Measurements from ENCODE around the gene USP11. TPM values are rescaled to one million over a fixed set of nuclear protein-coding genes. Genes with fewer than 3 reads are reported as not detected.

The USP11 gene
- total and polyA plus RNA-seq, 2 donors: 26.7 to 40.9 TPM

Other genes with a start within 250 kb of the USP11 start
- gene RGN, start 154.6 kb upstream of the USP11 start, total RNA-seq: 0.28 TPM
- gene RGN, start 154.6 kb upstream of the USP11 start, polyA plus RNA-seq: 2.3 TPM
- 109 TPM for gene NDUFB11, start 88.3 kb upstream of the USP11 start, total RNA-seq
- gene NDUFB11, start 88.3 kb upstream of the USP11 start, polyA plus RNA-seq: 59.2 TPM
- 31.2 TPM for gene RBM10, start 87.8 kb upstream of the USP11 start, total RNA-seq
- gene RBM10, start 87.8 kb upstream of the USP11 start, polyA plus RNA-seq: 31.9 TPM
- 99.8 TPM for gene UBA1, start 39.2 kb upstream of the USP11 start, total RNA-seq
- 80.4 TPM for gene UBA1, start 39.2 kb upstream of the USP11 start, polyA plus RNA-seq
- gene CDK16, start 14.3 kb upstream of the USP11 start, total RNA-seq: 28.8 TPM
- 41.9 TPM for gene CDK16, start 14.3 kb upstream of the USP11 start, polyA plus RNA-seq
- gene ZNF157, start 137.6 kb downstream of the USP11 start, total RNA-seq: 0.57 TPM
- 0.30 TPM for gene ZNF157, start 137.6 kb downstream of the USP11 start, polyA plus RNA-seq

Data from thymus (tissue), 2 donors.